ENCODE results near the gene MTMR3.
"Not testable (repeated sequence)": the region's sequence is repeated elsewhere in the genome, so short reads cannot be mapped to it uniquely, and the experiment has no call there.

MTMR3 gene

GRCh38 chr22:29883045-29883774 lies at the start of gene MTMR3:
Gene MTMR3 (plus strand): TSS chr22:29883174. CDS start chr22:29971060, 87,886 bp downstream.
- DNase-seq, result peak; percentile 91 to 95

GRCh38 chr22:29833392-29833965 lies 49.5 kb upstream of the MTMR3 start:
- no peak for DNase-seq

GRCh38 chr22:29834046-29834445 lies 48.9 kb upstream of the MTMR3 start:
- DNase-seq, result no peak

GRCh38 chr22:29836791-29837370 lies 46.1 kb upstream of the MTMR3 start:
- not testable (repeated sequence) for DNase-seq

GRCh38 chr22:29837741-29838598 lies 45.0 kb upstream of the MTMR3 start, which contains the start of gene ASCC2:
Gene ASCC2 (minus strand): TSS chr22:29838274. CDS start chr22:29832325, 5,949 bp downstream.
- peak; percentile 98 to 99 for DNase-seq

- DNase-seq, result no peak
Observed at GRCh38 chr22:29838599-29838956, 44.4 kb upstream of the MTMR3 start.

- DNase-seq, result no peak
Observed at GRCh38 chr22:29839039-29839438, 43.9 kb upstream of the MTMR3 start.

GRCh38 chr22:29840498-29840897 lies 42.5 kb upstream of the MTMR3 start:
- no peak for DNase-seq

GRCh38 chr22:29842172-29842571 lies 40.8 kb upstream of the MTMR3 start:
- no peak for DNase-seq

- DNase-seq, result no peak
Observed at GRCh38 chr22:29842740-29843139, 40.2 kb upstream of the MTMR3 start.

GRCh38 chr22:29846290-29846689 lies 36.7 kb upstream of the MTMR3 start:
- DNase-seq, result no peak

GRCh38 chr22:29848111-29848510 lies 34.9 kb upstream of the MTMR3 start:
- no peak for DNase-seq

GRCh38 chr22:29854432-29854831 lies 28.5 kb upstream of the MTMR3 start:
- no peak for DNase-seq

- peak in 1 of 2 donors; percentile 9 for DNase-seq
Observed at GRCh38 chr22:29855611-29856181, 27.3 kb upstream of the MTMR3 start.

- DNase-seq, result no peak
Observed at GRCh38 chr22:29856496-29856895, 26.5 kb upstream of the MTMR3 start.

GRCh38 chr22:29859030-29859429 lies 23.9 kb upstream of the MTMR3 start:
- DNase-seq, result not testable (repeated sequence)

- DNase-seq, result no peak
Observed at GRCh38 chr22:29860006-29860766, 22.8 kb upstream of the MTMR3 start.

- no peak for DNase-seq
Observed at GRCh38 chr22:29861672-29862297, 21.2 kb upstream of the MTMR3 start.

GRCh38 chr22:29865572-29865971 lies 17.4 kb upstream of the MTMR3 start:
- DNase-seq, result not testable (repeated sequence)

GRCh38 chr22:29867260-29867659 lies 15.7 kb upstream of the MTMR3 start:
- no peak for DNase-seq

GRCh38 chr22:29867851-29868250 lies 15.1 kb upstream of the MTMR3 start:
- DNase-seq, result no peak

GRCh38 chr22:29870574-29870973 lies 12.4 kb upstream of the MTMR3 start:
- DNase-seq, result peak in 1 of 2 donors; percentile 12
